GM10847 (cell line): ENCODE data around the gene CACNA1G.

ENCODE experiments used
- POLR2A ChIP-seq: IDR thresholded peaks from 2 replicates; pipeline ENCODE4 v1.6.1; 2011; ENCODE audit not compliant: insufficient read length; ENCODE audit errors: extremely low read depth

CACNA1G gene

GRCh38 chr17:50604513-50604912 lies 44.0 kb downstream of the CACNA1G start:
- no peak for TF ChIP-seq POLR2A

GRCh38 chr17:50605429-50605828 lies 44.9 kb downstream of the CACNA1G start:
- no peak for TF ChIP-seq POLR2A

- TF ChIP-seq POLR2A = no peak
Measured at GRCh38 chr17:50607522-50608175, 47.1 kb downstream of the CACNA1G start.

- TF ChIP-seq POLR2A = no peak
Measured at GRCh38 chr17:50608700-50609379, 48.3 kb downstream of the CACNA1G start.

GRCh38 chr17:50609380-50610074 lies 49.0 kb downstream of the CACNA1G start:
- TF ChIP-seq POLR2A = no peak

- no peak for TF ChIP-seq POLR2A
Measured at GRCh38 chr17:50611634-50612033, 51.1 kb downstream of the CACNA1G start.

GRCh38 chr17:50612281-50612680 lies 51.8 kb downstream of the CACNA1G start:
- TF ChIP-seq POLR2A = no peak

GRCh38 chr17:50613007-50613992 lies 52.8 kb downstream of the CACNA1G start:
- TF ChIP-seq POLR2A = no peak

GRCh38 chr17:50614471-50615051 lies 54.0 kb downstream of the CACNA1G start:
- TF ChIP-seq POLR2A = no peak

- TF ChIP-seq POLR2A = no peak
Measured at GRCh38 chr17:50615828-50616227, 55.3 kb downstream of the CACNA1G start.

- no peak for TF ChIP-seq POLR2A
Measured at GRCh38 chr17:50618300-50618699, 57.8 kb downstream of the CACNA1G start.

GRCh38 chr17:50618941-50619340 lies 58.4 kb downstream of the CACNA1G start:
- no peak for TF ChIP-seq POLR2A

- no peak for TF ChIP-seq POLR2A
Measured at GRCh38 chr17:50619489-50619888, 59.0 kb downstream of the CACNA1G start.

GRCh38 chr17:50620237-50620636 lies 59.7 kb downstream of the CACNA1G start:
- no peak for TF ChIP-seq POLR2A

- no peak for TF ChIP-seq POLR2A
Measured at GRCh38 chr17:50620858-50621257, 60.3 kb downstream of the CACNA1G start.
